ENCODE data around the gene CHST3.

DNA sequence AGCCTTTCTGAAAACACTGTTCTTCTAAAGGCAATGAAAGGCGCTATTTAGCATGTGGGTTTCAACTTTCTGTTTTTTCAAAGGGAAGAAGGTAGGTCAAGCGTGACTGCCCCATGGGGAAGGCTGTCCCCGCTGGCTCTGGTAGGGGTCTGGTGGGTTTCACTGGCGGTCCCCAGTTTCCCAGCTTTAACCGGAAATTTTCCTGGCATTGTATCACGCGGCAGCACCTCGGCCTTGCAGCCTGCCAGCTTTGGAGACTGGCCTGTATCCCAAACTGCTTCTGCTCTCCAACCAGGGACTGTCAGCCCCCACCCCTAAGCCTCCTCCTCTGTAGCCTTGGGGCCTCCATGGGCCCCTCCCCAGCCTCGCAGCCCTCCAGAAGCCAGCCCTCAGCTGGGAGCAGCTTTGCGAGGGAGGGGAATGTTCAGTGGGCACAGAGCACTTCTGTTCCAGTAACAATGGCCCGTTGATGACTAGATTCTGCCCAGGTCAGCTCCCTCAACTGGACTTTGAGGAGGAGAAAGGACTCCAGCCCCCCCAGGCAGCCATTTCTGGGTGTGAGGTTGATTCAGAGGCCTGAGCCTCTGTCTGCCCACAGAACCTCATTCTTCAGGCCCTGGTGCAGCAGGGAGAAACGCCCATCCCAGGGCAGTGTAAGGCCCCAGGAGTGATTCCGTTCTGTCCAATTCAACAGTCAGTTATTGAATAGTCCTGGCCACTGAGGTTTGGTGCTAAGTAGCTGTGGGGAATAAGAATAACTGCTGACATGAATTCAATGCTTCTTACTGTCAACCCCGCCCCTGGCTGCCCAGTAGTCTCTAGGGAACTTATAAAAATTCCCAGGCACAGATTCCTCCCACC is 17.1 kb downstream of the CHST3 start:
- TF ChIP-seq, protein P1, sequence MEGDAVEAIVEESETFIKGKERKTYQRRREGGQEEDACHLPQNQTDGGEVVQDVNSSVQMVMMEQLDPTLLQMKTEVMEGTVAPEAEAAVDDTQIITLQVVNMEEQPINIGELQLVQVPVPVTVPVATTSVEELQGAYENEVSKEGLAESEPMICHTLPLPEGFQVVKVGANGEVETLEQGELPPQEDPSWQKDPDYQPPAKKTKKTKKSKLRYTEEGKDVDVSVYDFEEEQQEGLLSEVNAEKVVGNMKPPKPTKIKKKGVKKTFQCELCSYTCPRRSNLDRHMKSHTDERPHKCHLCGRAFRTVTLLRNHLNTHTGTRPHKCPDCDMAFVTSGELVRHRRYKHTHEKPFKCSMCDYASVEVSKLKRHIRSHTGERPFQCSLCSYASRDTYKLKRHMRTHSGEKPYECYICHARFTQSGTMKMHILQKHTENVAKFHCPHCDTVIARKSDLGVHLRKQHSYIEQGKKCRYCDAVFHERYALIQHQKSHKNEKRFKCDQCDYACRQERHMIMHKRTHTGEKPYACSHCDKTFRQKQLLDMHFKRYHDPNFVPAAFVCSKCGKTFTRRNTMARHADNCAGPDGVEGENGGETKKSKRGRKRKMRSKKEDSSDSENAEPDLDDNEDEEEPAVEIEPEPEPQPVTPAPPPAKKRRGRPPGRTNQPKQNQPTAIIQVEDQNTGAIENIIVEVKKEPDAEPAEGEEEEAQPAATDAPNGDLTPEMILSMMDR (IDR thresholded peaks at IDR 0.05 in 8 of 11, conservative IDR thresholded peaks at IDR 0.05 in 3 of 11) = no peak
- TF ChIP-seq POLR2AphosphoS5 (IDR thresholded peaks at IDR 0.05) = peak in 2 of 3 donors; percentile 50 to 60

Measured in spleen (tissue), 7 donors.